Fibroblast of lung (primary cell): ENCODE results near the gene CEP131. TPM values are rescaled to one million over a fixed set of nuclear protein-coding genes. Genes with fewer than 3 reads are reported as not detected.

ENCODE experiments used
- DNase-seq, 2 donors: peaks; one replicate each; pipeline versions ENCODE4 v3.0.0 to v3.0.0-alpha.2; 2010; ENCODE audit warnings: low read depth in 2 of 2
- H2AFZ ChIP-seq: 2 replicates; pipeline ENCODE4 v1.5.1; 2012; ENCODE audit warnings: low read length, control low read depth, inconsistent platforms
- H3K27ac ChIP-seq: 2 replicates; pipeline ENCODE4 v1.5.1; 2011; ENCODE audit warnings: low read length, control low read depth; ENCODE audit not compliant: insufficient read depth
- H3K27me3 ChIP-seq: 2 replicates; pipeline ENCODE4 v1.5.1; 2011; ENCODE audit warnings: mild to moderate bottlenecking, low read length; ENCODE audit not compliant: control insufficient read depth, insufficient read depth
- H3K36me3 ChIP-seq: 2 replicates; pipeline ENCODE4 v1.5.1; 2011; ENCODE audit warnings: low read length; ENCODE audit not compliant: control insufficient read depth, insufficient read depth
- H3K4me1 ChIP-seq: 2 replicates; pipeline ENCODE4 v1.5.1; 2011; ENCODE audit warnings: low read length; ENCODE audit not compliant: control insufficient read depth, insufficient read depth; ENCODE audit errors: extremely low read depth
- H3K4me2 ChIP-seq: 2 replicates; pipeline ENCODE4 v1.5.1; 2011; ENCODE audit warnings: low read length, control low read depth; ENCODE audit not compliant: insufficient read depth; ENCODE audit errors: extremely low read depth
- H3K4me3 ChIP-seq, 4 experiments: fragments of 200-600 bp in 1 of 4; sonication (generic) in 1 of 4; replicated peaks in 1 of 4; 2 replicates each; pipeline ENCODE4 v1.5.1; 2011 to 2016; ENCODE audit warnings: low read length in 4 of 4, low read depth in 3 of 4, mild to moderate bottlenecking in 3 of 4, control low read depth in 2 of 4, inconsistent platforms in 1 of 4, mixed read lengths in 1 of 4; ENCODE audit not compliant: insufficient read depth in 1 of 4; ENCODE audit errors: control extremely low read depth in 1 of 4
- H3K79me2 ChIP-seq: 2 replicates; pipeline ENCODE4 v1.5.1; 2012; ENCODE audit warnings: mild to moderate bottlenecking, low read length, inconsistent platforms; ENCODE audit not compliant: control insufficient read depth, insufficient read depth
- H3K9ac ChIP-seq: 2 replicates; pipeline ENCODE4 v1.5.1; 2011; ENCODE audit warnings: mild to moderate bottlenecking, low read length, control low read depth; ENCODE audit not compliant: insufficient read depth
- H3K9me3 ChIP-seq: 2 replicates; pipeline ENCODE4 v1.5.1; 2012; ENCODE audit warnings: low read depth, low read length; ENCODE audit not compliant: control insufficient read depth, insufficient read depth
- H4K20me1 ChIP-seq: 2 replicates; pipeline ENCODE4 v1.5.1; 2011; ENCODE audit warnings: low read length; ENCODE audit not compliant: control insufficient read depth, insufficient read depth; ENCODE audit errors: extremely low read depth
- CTCF ChIP-seq, 2 donors: IDR thresholded peaks in 1 of 2; conservative IDR thresholded peaks in 1 of 2; 1 replicate in 1 of 2; 2 replicates in 1 of 2; pipeline ENCODE4 v1.5.1; 2011 to 2012; ENCODE audit warnings: low read length in 2 of 2, control low read depth in 1 of 2, inconsistent platforms in 1 of 2, low read depth in 1 of 2, mild to moderate bottlenecking in 1 of 2
- EZH2 ChIP-seq: IDR thresholded peaks from 2 replicates; pipeline ENCODE4 v1.5.1; 2012; ENCODE audit warnings: low read length, control low read depth, mild to moderate bottlenecking; ENCODE audit errors: missing control alignments
- polyA plus RNA-seq, 2 donors: library from polyadenylated mRNA; depleted of rRNA in 1 of 2; stranded (reverse) in 1 of 2; unstranded in 1 of 2; fragments of >200 nt; gene quantifications; 2 replicates each; pipeline ENCODE4 v1.2.1, GENCODE V29; 2011 to 2012; ENCODE audit warnings: missing spikeins in 1 of 2
- total RNA-seq: library from RNA; depleted of rRNA; stranded (reverse); fragments of >200 nt; gene quantifications from 2 replicates; pipeline ENCODE4 v1.2.1, GENCODE V29; 2014

Gene CEP131
- total and polyA plus RNA-seq, 2 donors (not counting 1 experiment from before 2014, with no cell fraction given), result 2.0 to 7.4 TPM

DNA sequence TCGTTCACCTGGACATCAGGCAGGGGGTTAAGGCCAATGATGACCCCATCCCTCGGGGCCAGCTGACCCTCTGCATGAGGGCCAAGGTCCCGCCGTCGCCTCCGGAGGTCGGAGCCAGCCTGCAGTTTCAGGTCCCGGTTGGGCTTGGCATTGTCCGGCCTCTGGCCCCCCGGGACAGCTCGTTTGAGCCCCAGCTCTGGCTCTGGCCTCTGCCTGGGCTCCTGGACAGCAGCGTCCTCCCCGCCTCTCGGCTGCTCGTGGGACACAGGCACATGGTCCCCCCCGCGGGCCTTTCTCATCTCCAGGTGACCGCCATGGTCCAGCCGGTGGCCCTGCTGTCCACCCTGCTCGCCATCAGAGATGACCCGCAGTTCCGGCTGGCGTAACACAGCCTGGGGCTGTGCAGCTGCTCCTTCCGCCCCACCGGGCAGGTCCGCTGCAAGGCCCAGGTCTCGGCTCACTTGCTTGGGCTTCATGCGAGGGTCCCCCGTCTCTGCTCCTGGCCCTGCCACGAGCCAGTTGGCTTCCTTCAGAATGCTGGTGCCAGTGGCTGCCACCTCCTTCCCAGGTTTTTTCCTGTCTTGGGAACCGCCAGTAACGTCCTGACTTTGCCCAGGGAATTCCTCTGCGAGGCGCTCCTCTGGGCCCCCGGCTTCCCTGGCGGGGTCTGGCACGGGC lies 23.0 kb upstream of the CEP131 start:
- no peak overlapping the region for H2AFZ ChIP-seq
- H3K36me3 ChIP-seq, result peaks cover 19% of the 10 kb centered on the region
- no peaks in the 10 kb centered on the region for H4K20me1 ChIP-seq
- H3K79me2 ChIP-seq, result peaks cover 9% of the 10 kb centered on the region
- H3K9me3 ChIP-seq, result no peaks in the 10 kb centered on the region
- H3K4me1 ChIP-seq, result peaks cover 2% of the 10 kb centered on the region
- H3K4me2 ChIP-seq, result no peak overlapping the region
- TF ChIP-seq CTCF (conservative IDR thresholded peaks at IDR 0.05 in 1 of 2, IDR thresholded peaks at IDR 0.05 in 1 of 2; ENCODE audit: low read depth in 1 of 2, low read length in 2 of 2) (no peak), EZH2 (no peak)
- H3K9ac ChIP-seq, result no peak overlapping the region
- no peak overlapping the region for H3K27ac ChIP-seq
- H3K27me3 ChIP-seq, result no peaks in the 10 kb centered on the region
- DNase-seq, result no peak
- H3K4me3 ChIP-seq, result no peak overlapping the region

- TF ChIP-seq CTCF (conservative IDR thresholded peaks at IDR 0.05 in 1 of 2, IDR thresholded peaks at IDR 0.05 in 1 of 2; ENCODE audit: low read depth in 1 of 2, low read length in 2 of 2) (no peak), EZH2 (no peak)
- no peak overlapping the region for H3K27ac ChIP-seq
- H4K20me1 ChIP-seq, result no peaks in the 10 kb centered on the region
- no peaks in the 10 kb centered on the region for H3K9me3 ChIP-seq
- peaks cover 16% of the 10 kb centered on the region for H3K79me2 ChIP-seq
- peaks cover 16% of the 10 kb centered on the region for H3K36me3 ChIP-seq
- H3K4me3 ChIP-seq, result no peak overlapping the region
- H2AFZ ChIP-seq, result no peak overlapping the region
- H3K4me2 ChIP-seq, result no peak overlapping the region
- no peaks in the 10 kb centered on the region for H3K27me3 ChIP-seq
- peak in 1 of 2 donors; percentile 44 for DNase-seq
- no peak overlapping the region for H3K9ac ChIP-seq
- peaks cover 5% of the 10 kb centered on the region for H3K4me1 ChIP-seq
These were observed 22.4 kb upstream of the CEP131 start for GRCh38 chr17:81245024-81245664.

- H3K36me3 ChIP-seq, result peaks cover 15% of the 10 kb centered on the region
- no peaks in the 10 kb centered on the region for H3K9me3 ChIP-seq
- H3K27me3 ChIP-seq, result no peaks in the 10 kb centered on the region
- H4K20me1 ChIP-seq, result no peaks in the 10 kb centered on the region
- no peak for DNase-seq
- H3K27ac ChIP-seq, result no peak overlapping the region
- no peak overlapping the region for H3K9ac ChIP-seq
- no peak overlapping the region for H2AFZ ChIP-seq
- H3K4me3 ChIP-seq, result no peak overlapping the region
- H3K4me2 ChIP-seq, result no peak overlapping the region
- peaks cover 5% of the 10 kb centered on the region for H3K4me1 ChIP-seq
- no peak for TF ChIP-seq CTCF (conservative IDR thresholded peaks at IDR 0.05 in 1 of 2, IDR thresholded peaks at IDR 0.05 in 1 of 2; ENCODE audit: low read depth in 1 of 2, low read length in 2 of 2)
- no peak for TF ChIP-seq EZH2
- peaks cover 22% of the 10 kb centered on the region for H3K79me2 ChIP-seq
These were observed 21.7 kb upstream of the CEP131 start for GRCh38 chr17:81244358-81245023.
